Fibroblast of skin of left biceps (primary cell): ENCODE results near the gene DCLK1.
"Not testable (repeated sequence)": the region's sequence is repeated elsewhere in the genome, so short reads cannot be mapped to it uniquely, and the experiment has no call there.

Experiments
- DNase-seq, 2 experiments: peaks; one replicate each; pipeline ENCODE4 v3.0.0-alpha.2; 2013; ENCODE audit warnings: low read depth in 2 of 2

DCLK1 gene

DNA sequence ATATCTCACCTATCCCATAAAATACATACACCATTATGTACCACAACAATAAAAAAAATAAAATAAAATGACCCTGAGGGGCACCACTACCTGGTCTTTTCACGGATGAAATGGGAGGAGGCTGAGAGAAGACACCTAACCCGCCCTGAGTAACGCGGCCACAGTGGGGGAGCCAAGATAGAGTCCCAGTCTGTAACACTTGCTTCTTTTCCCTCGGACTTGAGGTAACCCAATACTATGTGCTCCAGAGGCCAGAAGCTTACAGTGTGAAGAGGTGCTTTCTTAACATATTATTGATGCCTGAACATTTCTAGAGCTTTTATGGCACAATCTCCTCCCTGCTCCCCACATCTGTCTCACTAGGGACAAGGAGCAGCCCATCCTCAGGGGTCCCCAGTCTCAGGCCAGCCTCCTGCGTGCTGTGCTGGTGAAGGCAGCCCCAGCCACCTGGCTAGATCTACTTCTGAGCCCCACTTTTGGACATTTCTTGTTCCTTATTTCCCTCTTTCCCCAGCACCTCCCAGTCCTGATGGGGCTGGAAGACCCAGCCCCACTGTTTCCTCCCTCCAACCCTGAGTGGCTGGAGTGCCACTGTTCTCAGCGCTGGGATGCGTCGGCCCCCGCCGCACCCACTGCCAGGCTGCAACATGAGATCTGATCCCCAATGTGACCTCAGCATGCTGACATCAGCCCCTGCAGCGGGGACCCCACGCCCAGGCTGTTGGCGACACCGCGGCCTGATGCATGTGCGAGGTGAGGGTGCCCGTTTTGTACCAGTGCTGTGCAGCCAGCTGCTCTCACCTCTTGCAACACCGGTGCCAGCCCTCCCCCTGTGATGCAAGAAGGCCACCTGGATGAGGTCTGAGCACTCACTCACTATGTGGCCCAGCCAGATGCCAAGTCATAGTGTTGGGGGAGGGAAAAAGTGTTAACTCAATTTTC lies 143.3 kb downstream of the DCLK1 start:
- no peak for DNase-seq

DNA sequence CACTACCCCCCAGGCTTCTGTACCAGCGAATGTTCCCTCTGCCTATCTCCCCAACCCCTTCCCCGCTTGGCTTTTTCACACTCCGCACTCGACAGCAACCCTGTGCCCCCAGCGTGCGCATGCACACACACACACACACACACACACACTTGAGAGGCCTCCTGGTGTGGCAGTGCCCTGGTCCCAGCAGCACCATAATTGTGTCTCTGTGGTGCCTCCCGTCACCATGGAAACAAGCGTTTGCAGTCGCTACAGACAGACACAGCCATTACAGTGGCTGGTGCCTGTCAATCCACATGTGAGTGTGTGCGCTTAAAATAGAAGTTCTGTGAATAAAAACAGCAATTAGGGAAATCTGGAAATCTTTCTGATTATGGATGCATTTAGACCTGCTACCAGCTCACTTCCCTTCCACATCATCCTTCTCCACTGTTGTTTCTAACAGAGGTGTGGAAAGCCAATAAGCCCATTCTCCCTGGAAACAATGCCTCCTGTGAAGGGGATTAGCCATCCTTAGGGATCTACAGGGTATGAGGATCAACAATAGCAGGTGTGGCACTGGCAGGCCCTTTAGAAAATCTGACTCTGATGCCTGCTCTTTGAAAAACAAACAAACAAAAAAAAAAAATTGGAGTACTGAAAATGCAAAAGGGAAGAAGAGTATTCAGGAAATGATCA lies 146.3 kb downstream of the DCLK1 start:
- DNase-seq, result no peak

GRCh38 chr13:35984287-35984686 lies 146.9 kb downstream of the DCLK1 start:
- DNase-seq, result no peak

GRCh38 chr13:35983703-35984102 lies 147.5 kb downstream of the DCLK1 start:
- DNase-seq, result not testable (repeated sequence)

GRCh38 chr13:35983206-35983605 lies 148.0 kb downstream of the DCLK1 start:
- no peak for DNase-seq

GRCh38 chr13:35979361-35979951 lies 151.7 kb downstream of the DCLK1 start:
- DNase-seq, result peak; percentile 87 to 90

DNA sequence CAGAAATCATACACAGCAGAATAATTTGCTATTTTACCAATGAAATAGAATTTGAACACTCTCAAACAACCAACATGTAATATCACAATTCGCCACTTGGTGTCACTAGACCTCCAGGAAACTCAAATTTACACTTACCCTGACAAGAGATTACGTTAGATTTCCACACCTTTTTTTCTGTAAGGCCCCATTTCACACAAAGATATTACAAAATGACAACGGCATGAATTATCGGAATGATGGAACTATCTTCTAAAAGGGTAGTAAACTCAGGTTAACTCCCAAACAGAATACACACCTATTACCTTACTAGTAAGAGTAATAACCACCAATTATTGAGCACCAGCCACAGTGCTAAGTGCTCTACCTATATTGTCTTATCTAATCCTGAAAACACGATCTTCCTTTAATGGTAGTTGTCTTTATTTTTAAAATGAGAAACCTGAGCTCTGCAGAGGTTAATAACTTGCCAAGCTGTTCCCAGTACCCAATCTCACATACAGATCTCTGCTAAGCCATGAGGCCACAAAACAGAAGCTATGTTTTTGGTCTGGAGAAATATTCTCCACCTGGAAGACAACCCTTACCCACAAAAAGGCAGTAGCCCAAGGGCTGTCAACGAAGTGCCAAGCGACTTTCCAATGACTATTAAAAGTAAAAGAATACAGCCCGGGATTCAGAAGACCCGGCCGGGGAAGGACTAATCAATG lies 152.4 kb downstream of the DCLK1 start:
- peak in 1 of 2 experiments; percentile 44 for DNase-seq

- no peak for DNase-seq
These were observed 154.1 kb downstream of the DCLK1 start for GRCh38 chr13:35977060-35977459.

GRCh38 chr13:35976126-35976525 lies 155.1 kb downstream of the DCLK1 start:
- no peak for DNase-seq

GRCh38 chr13:35966951-35967350 lies 164.2 kb downstream of the DCLK1 start:
- DNase-seq, result not testable (repeated sequence)

DNA sequence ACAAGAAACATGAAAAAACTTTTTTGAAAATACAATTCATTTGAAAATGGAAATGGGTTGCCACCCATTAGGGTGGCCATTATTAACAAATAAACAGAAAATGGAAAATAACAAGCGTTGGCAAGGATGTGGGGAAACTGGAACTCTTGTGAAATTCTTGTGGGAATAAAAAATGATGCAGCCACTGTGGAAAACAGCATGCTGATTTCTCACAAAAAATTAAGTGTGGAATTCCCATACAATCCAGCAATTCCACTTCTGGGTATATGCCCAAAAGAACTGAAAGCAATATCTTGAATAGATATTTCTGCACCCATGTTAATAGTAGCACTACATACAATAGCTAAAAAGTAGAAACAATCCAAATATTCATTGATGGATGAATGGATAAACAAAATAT lies 165.2 kb downstream of the DCLK1 start:
- DNase-seq, result no peak

GRCh38 chr13:35965226-35965927 lies 165.8 kb downstream of the DCLK1 start:
- no peak for DNase-seq

DNA sequence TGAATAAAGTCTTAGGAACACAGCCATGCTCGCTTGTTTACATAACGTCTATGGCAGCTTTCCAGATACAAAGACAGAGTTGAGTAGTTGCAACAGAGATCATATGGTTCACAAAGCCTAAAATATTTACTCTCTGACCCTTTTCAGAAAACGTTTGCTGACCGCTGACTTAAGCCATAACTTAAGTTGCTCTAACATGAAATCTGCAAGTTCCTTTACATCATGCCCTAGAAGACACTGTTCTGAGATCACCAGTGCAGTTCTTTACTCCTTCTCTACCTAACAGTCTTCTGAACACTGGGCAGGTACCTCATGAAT lies 166.4 kb downstream of the DCLK1 start:
- DNase-seq, result no peak

DNA sequence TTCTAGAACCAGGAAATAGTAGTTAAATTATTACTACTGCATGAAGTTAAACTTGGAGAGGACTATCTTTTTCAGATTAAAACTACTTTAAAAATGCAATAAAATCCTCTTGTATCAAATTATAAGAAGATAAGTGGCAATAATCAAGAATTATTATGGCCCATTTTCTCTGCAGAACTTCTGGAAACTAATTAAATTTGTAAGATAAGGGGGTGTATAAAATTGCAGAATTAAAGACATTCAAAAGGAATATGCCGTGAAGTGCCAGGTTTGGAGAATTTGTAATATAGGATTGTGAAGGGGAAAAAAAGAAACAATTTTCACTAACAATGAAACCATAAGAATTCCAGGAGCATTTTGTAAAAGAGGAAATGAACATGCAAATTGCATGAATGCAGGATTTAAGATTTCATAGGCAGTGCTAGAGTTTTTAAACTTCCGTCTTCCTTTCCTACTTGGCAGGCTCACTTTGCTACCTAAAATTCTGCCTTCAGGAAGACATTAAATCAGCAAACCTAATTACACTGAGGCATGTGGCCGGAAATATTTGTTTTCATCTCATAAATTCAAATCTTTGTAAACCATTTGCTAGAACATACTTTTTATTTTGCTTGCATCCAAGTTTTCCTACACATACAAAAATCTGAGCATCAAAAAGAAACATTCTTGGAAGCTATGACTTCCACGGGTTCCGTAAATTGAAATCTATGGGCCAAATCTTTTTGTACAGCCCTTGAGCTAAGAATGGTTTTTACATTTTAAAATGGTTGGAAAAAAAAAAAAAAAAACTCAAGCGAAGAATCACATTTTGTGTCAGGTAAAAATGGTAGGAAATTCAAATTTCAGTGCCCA lies 166.9 kb downstream of the DCLK1 start:
- DNase-seq, result no peak

DNA sequence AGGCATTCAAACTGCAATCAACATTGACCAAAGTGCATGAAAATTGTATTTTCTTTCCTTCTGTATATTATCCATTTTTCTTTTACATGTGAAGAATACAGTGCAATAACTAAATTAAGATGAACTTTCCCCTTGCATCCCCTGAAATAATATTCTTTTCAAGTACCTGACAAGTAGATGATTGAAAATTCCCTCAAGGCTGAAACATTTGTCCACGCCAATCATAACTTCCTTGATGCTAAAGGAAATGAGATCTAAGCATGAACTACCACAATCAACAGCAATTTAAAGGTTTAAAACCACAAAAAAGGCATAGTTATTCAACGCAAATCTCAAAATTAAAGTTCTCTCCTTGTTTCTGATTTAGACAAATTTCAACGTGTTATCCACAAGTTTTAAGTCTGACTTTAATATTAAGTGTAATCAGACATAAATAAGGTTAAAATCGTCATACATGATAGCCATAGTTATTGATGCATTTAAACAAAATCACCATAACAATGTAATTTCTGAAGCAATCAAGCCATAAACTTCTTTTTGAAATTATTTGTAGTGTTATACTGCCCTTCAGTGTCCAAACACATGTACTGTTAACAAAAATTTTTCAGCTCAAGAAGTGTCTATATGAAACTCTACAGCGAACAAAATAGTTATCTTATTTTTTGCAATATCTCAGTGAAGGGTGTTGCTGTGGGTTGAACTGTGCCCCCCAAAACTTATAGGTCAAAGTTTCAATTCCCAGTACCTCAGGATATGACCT lies 169.5 kb downstream of the DCLK1 start:
- no peak for DNase-seq

DNA sequence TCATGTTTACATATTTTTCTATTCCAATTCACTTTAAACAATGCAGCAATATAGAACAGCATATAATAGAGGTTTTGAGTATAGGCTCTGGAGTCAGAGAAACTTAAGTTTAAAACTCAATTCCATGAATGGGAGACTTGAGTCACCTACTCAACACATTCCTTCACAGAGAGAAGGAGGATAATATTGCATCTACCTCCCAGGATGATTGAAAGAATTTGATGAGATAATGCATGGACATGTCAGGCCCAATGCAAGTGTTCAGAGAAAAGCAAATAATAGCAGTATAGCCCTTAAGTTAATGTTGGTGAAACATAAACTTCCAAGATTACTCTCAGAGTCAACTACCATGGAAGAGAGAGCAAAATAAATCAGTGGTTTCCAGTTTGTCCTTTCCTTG lies 170.2 kb downstream of the DCLK1 start:
- peak in 1 of 2 experiments; percentile 17 for DNase-seq

- DNase-seq, result no peak
These were observed 173.2 kb downstream of the DCLK1 start for GRCh38 chr13:35957996-35958395.

DNA sequence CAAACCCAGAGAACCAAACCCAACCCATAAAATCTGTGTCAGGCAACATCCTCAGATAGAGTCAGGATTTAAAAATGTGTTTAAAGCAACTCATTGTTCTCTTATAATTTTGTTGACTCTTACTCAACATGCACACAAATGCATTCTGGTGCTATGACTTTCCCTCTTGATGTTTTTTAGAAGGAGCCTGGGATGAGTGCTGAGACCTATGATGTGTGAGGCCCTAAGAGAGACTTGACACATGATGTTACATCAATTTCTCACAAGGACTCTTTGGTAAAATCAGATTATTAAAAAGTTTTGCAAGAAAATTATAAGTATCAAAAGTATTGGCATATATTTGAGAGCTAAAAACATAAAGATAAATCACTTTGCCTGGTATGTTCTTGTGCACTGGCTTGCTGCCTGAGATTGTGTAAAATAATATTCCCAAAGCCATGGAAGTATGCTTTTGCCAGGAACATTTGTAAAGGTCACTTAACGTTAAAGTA lies 173.9 kb downstream of the DCLK1 start:
- no peak for DNase-seq

DNA sequence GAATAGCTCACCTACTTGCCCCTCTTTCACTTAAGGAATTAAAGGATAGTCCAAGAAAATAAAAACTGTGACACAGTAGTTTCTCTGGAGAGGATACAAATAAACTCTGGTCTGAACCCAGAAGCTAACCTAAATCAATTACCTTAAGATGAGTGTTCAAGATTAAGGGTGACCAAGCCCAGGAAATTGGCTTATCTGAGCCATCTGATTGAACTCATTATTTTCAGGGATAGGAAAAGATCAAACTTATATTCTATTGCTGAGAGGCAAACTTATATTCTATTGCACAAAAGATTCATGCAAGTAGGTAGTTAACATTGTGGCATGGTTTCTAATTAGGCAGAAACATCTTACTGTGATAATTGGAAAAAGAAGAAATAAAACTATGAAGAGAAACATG lies 175.1 kb downstream of the DCLK1 start:
- DNase-seq, result no peak

- DNase-seq, result peak in 1 of 2 experiments; percentile 15
These were observed 177.0 kb downstream of the DCLK1 start for GRCh38 chr13:35954207-35954560.
